Measurements from ENCODE around the gene TULP1.

Gene TULP1

DNA sequence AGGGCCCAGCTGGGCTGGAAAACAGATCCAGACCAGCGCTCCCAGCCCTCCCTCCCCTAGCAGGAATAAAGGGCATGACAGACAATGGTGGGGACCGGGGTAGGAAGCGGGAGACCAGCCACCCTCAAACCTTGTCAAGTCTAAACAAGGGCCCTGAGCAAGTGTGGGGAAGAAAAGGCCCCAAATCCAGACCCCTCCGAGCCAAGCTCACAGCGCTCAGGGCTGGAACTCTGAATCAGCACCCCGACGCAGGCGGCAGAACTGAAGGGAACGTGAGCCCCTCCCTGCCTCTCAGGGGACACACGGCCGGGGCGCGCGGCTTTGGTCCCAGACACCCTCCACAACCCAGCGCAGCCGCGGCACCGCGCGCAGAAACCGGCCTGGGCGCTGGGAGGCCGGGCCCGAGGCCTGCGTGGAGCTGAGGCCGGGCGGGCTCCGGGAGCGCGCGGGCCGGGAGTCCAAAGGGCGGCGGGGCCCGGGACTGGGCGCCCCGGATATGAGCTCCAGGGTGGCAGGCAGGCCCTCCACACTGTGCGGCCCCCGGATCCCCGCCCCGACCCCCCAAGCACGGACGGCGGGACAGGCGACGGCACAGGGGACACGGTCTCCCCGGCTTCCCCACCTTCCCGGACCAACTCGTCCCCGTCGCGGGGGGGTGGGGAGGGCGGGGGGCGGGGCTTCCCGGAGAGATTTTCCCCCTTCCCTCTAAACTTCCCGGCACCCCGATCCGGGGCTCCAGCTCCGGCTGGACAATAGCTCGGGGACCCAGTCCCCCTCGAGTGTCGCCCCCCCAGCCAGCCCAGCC lies 16.5 kb downstream of the TULP1 start:
- DNase-seq, result no peak

- DNase-seq, result no peak
Observed at GRCh38 chr6:35495258-35496035, 17.2 kb downstream of the TULP1 start.

DNA sequence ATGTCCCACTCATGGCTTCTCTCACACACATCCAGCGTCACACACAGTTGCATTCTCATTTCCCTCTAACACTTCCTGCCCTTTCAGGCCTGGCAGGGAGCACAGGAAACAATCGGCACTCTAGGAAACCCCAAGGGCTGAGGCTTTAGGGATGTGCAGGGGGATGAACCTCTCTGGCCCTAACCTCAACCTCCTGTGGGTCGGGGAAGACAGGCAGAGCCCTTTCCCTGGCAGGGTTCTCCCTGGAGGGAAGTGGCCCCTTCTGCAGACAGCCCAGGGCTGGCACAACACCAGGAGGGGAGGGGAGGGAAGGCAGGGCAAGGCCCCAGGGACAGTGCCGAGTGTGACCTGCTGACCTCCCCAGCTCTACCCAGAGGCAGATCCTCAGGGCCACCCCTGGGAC lies 18.5 kb downstream of the TULP1 start:
- no peak for DNase-seq

DNA sequence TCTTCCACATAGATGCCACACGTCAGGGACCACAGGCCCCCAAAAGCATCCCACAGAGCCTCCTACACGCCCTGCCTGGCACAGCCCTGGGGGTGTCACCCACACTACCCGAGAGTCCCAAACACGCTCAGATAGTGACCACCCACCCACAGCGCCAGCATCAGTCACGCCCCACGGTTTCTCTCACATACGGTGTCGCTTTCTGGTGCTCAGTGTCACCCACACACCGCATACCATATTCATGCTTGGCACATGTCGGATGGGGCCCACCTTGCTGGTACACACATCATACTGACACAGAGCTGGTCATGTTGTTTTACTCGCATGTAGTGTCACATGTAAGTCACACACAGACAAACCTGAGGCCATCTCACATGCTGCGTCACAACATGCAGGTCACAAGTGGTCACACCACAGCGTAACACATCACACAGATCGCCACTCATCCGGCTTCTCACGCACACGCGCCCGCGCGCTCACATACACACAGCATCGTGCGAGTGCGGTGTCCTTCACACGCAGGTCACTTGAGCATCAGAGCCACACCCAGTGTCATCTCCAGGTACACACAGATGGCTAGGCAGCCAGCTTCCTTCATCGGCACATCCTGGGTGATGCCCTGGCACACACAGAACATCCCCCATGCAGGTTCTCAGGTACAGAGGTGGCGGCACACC lies 19.3 kb downstream of the TULP1 start:
- no peak for DNase-seq

DNA sequence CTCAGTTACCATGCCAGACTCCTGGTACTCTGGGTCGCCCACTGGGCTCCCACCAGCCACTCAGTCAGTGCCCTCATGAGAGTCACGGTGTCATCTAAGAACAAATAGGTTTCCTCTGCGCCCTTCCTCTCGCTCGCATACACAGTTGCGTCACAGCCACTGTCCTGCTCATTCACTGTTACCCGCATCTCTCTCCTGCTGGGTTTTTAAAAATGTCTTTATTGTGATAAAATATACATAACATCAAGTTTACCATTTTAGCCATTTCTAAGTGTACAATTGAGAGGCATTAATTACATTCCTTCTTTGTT lies 19.8 kb downstream of the TULP1 start:
- no peak for DNase-seq

DNA sequence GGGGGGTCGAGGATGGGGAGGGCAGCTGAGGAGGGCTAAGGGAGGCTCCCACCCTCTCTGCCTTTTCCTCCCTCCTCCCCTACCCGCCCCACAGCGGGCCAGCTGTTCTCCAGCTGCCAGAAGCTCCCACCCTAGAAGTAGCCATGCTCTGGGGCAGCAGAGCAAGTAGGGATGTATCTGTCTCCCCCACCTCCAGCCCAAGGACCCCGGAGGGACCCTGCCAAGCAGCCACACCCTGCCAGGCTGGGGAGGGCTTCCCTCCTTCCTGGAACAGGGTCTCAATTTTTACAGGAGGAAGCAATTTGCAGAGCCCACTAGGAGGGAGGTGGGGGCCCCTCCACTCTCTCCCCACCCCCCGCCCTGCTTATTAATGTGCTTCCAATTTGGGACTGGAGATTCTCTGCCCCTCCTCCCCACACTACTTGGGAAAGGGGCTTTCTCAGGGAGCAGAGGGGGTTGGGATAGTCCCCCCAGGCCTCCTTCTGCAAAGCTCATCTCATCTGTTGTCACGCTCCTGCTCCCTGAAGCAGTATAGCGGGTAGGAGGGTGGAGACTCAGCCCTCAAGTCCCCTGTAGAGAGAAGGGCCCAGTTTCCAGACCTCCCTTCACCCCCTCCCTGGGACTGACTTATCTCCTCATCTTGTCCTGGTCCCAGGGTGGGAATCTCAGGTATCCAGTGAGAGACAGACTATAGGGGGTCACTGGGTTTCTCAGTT lies 20.3 kb downstream of the TULP1 start:
- DNase-seq, result no peak

DNA sequence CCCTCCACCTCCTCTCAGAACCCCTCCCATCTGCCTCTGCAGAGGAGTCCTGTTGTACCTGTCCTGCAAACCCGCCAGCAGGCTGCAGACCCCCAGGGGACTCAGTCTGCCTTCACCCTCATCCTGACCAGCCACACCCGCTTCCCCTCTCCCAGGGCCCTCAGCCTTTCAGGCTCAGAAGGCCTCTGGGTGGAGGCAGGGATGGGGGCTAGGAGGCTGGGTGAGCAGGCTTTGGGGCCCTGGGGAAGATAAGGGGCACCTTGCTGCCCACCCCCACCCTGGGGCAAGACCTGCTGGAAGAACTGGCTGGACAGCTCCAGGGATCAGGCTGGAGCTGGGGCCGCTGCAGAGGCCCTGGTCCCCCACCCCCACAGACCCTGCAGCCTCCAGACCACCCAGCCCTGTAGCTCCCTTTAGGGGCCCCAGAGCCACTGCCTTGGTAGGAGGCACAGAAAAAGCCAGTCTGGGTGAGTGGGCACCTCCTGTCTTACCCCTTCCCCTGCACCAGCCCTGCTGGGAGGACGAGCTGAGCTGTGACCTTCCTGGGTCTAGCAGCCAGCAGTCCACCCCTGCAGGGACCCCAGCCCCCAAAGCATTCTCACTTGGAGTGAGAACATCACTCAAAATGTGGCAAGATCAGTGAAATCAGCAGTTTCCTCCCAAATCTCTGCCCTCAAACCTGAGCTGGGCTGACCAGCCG lies 21.0 kb downstream of the TULP1 start:
- no peak for DNase-seq

DNA sequence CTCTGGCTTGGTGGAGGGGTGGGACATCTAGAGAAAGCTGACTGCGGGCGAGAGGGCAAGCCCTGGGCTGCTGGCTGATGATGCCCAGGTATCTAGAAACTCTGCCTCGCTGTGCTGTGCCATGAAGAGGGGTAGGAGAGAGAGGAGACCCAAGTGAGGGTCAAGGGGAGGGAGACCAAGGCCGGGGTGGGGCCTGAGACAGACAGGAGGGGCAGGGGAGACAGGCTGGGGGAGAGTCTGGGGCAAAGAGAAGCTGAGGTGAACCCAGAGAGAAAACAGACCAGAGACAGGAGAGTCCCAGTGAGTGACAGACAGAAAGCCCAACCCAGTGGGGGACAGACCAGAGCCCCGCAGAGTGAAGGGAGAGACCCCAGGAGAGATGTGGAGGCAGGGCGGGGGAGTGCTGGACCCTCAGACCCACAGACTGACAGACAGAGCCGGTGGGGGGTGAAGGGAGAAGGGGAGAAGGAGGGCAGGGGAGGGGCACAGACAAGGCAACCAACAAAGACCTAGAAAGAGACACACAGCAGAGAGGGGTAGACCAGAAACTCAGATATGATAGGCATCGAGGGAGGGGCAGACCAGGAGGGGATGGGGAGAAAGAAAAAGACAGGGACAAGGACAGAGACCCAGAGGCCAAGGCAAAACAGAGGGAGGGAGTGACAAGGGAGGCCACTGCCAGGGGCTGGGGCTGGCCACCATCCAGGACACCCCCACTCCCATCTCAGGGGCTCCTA lies 21.7 kb downstream of the TULP1 start:
- DNase-seq, result no peak

GRCh38 chr6:35489995-35490791 lies 22.5 kb downstream of the TULP1 start:
- no peak for DNase-seq

GRCh38 chr6:35489066-35489465 lies 23.6 kb downstream of the TULP1 start:
- DNase-seq, result no peak

DNA sequence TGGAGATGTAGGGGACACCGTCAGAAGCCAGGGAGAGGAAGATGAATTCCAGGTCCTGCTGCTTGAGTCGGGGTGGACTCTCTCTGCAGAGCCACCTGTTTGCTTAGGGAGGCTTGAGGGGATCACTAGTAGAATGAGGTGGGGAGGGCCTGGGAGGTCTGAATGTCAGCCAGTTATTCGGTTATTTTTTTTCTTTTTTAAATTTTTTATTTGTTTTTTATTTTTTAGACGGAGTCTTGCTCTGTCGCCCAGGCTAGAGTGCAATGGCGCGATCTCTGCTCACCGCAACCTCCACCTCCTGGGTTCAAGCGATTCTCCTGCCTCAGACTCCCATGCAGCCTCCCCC lies 24.2 kb downstream of the TULP1 start:
- DNase-seq, result no peak

DNA sequence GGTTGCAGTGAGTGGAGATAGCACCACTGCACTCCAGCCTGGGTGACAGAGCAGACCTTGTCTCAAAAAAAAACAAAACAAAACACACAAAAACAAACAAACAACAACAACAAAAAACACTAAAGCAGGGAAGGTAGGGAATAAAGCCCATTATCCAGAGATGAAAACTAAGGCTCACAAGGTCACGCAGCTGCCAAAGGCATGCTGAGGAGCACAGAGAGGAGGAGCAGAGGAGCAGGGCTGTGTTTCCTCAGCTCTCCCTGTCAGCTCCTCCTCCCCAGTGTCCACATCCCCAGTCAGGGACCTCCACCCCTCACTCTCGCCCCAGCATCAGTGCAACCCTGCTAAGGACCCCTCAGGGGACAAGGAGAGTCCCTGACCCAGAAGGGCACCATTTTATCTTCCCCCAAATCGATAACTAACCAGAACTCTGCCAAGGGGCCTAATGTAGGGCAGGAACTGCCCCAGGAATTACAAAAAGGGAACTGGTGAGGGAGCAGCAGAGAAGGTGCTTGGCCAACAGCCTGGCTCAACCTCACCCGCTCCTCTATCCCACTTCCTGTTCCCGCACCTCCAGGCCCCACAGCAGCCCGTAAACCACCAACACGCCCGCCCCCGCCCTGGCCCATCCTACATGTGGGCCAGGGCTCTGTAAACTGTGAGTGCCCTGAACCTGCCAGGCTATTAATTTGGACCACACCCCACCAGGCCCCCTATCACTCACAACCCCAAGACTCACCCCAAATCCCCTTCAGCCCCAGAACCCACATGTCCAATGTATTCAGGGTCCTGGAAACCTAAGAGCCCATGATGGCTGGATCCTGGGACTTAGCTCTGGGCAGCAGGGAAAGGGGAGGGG lies 24.8 kb downstream of the TULP1 start:
- DNase-seq, result no peak

DNA sequence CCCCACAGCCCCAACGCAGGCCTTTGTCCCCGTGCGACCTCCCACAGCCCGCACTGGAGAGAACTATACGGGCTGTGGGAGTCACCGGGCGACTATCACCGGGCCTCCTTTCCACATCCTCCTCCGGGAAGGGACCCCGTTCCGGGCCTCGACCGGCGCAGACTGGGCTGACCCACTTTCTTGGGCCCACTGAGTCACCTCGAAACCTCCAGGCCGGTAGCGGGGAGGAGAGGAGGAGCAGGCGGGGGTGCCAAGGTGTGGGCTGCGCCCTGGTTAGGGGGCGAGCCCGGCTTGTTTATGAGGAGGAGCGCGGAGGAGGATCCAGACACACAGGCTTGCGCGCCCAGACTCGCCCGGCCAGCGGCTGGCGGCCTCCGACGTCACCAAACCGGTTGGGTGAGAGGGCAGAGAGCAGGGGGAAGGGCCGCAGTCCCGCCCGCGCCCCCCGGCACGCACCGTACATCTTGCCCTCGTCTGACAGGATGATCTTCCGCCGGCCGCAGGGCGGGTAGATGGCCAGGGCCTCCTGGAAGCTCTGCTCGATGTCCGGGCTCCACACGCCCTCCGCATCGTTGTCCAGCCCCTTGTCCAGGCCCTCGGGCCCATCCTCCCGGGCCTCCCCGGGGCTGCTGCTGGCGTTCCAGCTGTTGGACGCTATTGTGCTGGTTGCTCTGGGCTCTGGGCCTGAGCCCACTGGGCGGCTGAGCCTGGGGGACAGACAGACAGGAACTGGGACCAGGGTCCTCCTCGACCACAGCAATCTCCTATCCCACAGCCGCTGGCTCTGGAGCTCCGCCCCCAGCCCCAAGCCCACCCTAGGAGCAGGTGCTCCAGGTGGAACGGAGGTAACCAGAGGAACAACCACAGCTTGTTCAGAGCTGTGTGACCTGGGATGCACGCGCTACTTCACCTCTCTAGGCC lies 26.4 kb downstream of the TULP1 start:
- no peak for DNase-seq

- no peak for DNase-seq
Observed at GRCh38 chr6:35485402-35485877, 27.3 kb downstream of the TULP1 start.

DNA sequence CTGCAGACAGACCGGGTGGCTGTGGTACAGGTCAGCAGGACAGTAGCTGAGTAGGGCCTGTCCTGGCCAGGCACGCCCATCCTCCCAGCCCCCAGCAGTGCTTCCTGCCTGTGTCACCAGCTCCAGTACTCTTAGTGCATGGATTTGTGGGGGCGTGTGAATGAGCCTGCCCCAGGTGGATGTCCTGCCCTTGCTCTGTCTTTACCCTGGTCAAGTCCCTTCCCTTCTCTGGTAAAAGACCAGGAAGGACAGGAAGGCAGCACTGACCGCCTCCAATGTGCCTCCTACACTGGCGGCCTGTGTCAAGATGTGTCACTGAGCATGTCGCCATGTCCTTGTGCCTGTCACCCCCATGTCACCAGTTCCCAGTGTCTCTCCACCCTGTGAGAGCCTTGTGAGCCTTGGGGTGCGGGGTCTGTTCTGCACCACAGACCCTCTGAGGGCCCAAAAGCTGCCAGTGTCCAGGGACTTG lies 27.7 kb downstream of the TULP1 start:
- DNase-seq, result no peak

GRCh38 chr6:35483893-35484645 lies 28.6 kb downstream of the TULP1 start:
- no peak for DNase-seq

DNA sequence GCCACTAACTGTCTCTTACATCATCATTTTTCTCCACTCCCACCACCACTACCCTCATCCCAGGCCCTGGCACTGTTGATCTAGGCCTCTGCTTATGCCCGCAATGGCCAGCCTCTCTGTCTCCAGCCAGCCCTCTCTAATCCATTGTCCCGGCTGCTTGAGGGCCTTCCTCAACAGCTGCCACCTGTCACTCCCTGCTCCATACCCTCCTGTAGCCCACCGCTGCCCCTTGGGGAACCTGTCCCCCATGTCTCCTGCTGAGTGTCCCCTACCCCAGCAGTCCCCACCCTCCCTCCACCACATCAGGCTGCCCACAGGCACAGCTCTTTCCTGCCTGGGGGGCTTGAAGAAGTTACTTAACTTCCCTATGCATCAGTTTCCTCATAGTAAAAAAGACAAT lies 29.2 kb downstream of the TULP1 start:
- no peak for DNase-seq

DNA sequence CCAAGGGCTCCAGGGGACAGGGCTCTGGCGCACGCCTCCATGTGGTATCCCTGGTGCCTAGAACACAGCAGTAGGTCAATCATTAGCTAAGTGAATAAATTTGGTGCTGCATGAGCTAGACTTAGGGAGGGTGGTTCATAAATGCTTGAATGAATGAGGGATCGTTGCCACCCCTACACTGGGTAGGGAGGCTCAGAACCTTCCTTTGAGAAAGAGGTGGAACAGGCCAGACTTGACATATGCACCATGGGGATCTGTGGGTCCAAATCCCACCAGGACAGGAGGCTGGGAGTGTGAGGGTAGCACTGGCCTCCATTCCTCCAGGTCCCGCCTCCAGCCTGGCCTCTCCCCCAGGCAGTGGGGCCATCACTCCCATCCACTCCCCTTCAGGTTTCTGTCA lies 29.6 kb downstream of the TULP1 start:
- DNase-seq, result no peak
